Naive B cell (primary cell): Measurements from ENCODE around the gene NKAIN2. TPM values are rescaled to one million over a fixed set of nuclear protein-coding genes. Genes with fewer than 3 reads are reported as not detected.

ENCODE experiments used
- ATAC-seq, 2 donors: fragments of 150-1000 bp; cut with Tn5 transposase; 2 replicates each; pipeline ENCODE4 v1.10.0; 2021; ENCODE audit warnings: low read depth in 2 of 2, mild to moderate bottlenecking in 2 of 2, moderate library complexity in 2 of 2
- DNase-seq: peaks from one replicate; pipeline ENCODE4 v3.0.0; 2022
- H3K27ac Mint-ChIP-seq, 6 donors: one replicate each; pipeline ENCODE4 v1.8.0; 2020 to 2022; ENCODE audit warnings: mild to moderate bottlenecking in 6 of 6, mixed read lengths in 6 of 6, moderate library complexity in 5 of 6, inconsistent platforms in 2 of 6
- H3K27me3 Mint-ChIP-seq, 3 donors: one replicate each; pipeline ENCODE4 v1.8.0; 2021 to 2022; ENCODE audit warnings: mixed read lengths in 3 of 3, mild to moderate bottlenecking in 1 of 3
- H3K36me3 Mint-ChIP-seq, 2 donors: one replicate each; pipeline ENCODE4 v1.8.0; 2020 to 2022; ENCODE audit warnings: mixed read lengths in 2 of 2, inconsistent platforms in 1 of 2, mild to moderate bottlenecking in 1 of 2
- H3K4me1 Mint-ChIP-seq, 3 donors: one replicate each; pipeline ENCODE4 v1.8.0; 2020 to 2022; ENCODE audit warnings: mixed read lengths in 3 of 3, inconsistent platforms in 1 of 3, mild to moderate bottlenecking in 1 of 3, moderate library complexity in 1 of 3
- H3K4me3 Mint-ChIP-seq, 8 donors: one replicate each; pipeline ENCODE4 v1.8.0; 2020 to 2022; ENCODE audit warnings: mild to moderate bottlenecking in 8 of 8, mixed read lengths in 8 of 8, moderate library complexity in 8 of 8, inconsistent platforms in 2 of 8
- H3K9me3 Mint-ChIP-seq, 7 donors: one replicate each; pipeline ENCODE4 v1.8.0; 2020 to 2022; ENCODE audit warnings: mixed read lengths in 7 of 7, mild to moderate bottlenecking in 5 of 7, inconsistent platforms in 2 of 7, moderate library complexity in 1 of 7
- polyA plus RNA-seq, 6 donors: library from polyadenylated mRNA; unstranded; fragments of 300-500 nt; fragmentation: Illumina TruSeq; gene quantifications; one replicate each; pipeline ENCODE4 v1.2.3, GENCODE V29; 2021; ENCODE audit warnings: low read depth in 6 of 6

The NKAIN2 gene
- polyA plus RNA-seq, 6 donors from 2014 or later: not detected

GRCh38 chr6:124770784-124771183 lies 967.1 kb downstream of the NKAIN2 start:
- no peaks in the 10 kb centered on the region for H3K36me3 Mint-ChIP-seq
- no peaks in the 10 kb centered on the region for H3K27me3 Mint-ChIP-seq
- no peaks in the 10 kb centered on the region for H3K4me1 Mint-ChIP-seq
- H3K4me3 Mint-ChIP-seq: no peak overlapping the region
- ATAC-seq (no peak), DNase-seq (no peak)
- no peak overlapping the region for H3K27ac Mint-ChIP-seq
- no peaks in the 10 kb centered on the region for H3K9me3 Mint-ChIP-seq

- Mint-ChIP-seq H3K4me3 (no peak overlapping the region), H3K4me1 (no peaks in the 10 kb centered on the region), H3K9me3 (no peaks in the 10 kb centered on the region), H3K27ac (no peak overlapping the region), H3K27me3 (no peaks in the 10 kb centered on the region), H3K36me3 (no peaks in the 10 kb centered on the region)
- DNase-seq: no peak
- no peak for ATAC-seq
Observed at GRCh38 chr6:124772733-124773319, 969.2 kb downstream of the NKAIN2 start.

GRCh38 chr6:124775121-124775520 lies 971.5 kb downstream of the NKAIN2 start:
- no peak for ATAC-seq
- no peaks in the 10 kb centered on the region for H3K4me1 Mint-ChIP-seq
- no peaks in the 10 kb centered on the region for H3K27me3 Mint-ChIP-seq
- no peaks in the 10 kb centered on the region for H3K36me3 Mint-ChIP-seq
- H3K9me3 Mint-ChIP-seq: no peaks in the 10 kb centered on the region
- no peak overlapping the region for H3K27ac Mint-ChIP-seq
- no peak for DNase-seq
- no peak overlapping the region for H3K4me3 Mint-ChIP-seq

- DNase-seq (no peak), ATAC-seq (no peak)
- Mint-ChIP-seq H3K27me3 (no peaks in the 10 kb centered on the region), H3K4me3 (no peak overlapping the region), H3K36me3 (no peaks in the 10 kb centered on the region), H3K27ac (no peak overlapping the region), H3K4me1 (no peaks in the 10 kb centered on the region), H3K9me3 (no peaks in the 10 kb centered on the region)
Observed at GRCh38 chr6:124777863-124778262, 974.2 kb downstream of the NKAIN2 start.

GRCh38 chr6:124780623-124781022 lies 977.0 kb downstream of the NKAIN2 start:
- Mint-ChIP-seq H3K27ac (no peak overlapping the region), H3K36me3 (no peaks in the 10 kb centered on the region), H3K4me1 (no peaks in the 10 kb centered on the region), H3K9me3 (no peaks in the 10 kb centered on the region), H3K27me3 (no peaks in the 10 kb centered on the region), H3K4me3 (no peak overlapping the region)
- DNase-seq: no peak
- ATAC-seq: no peak

GRCh38 chr6:124783344-124783743 lies 979.7 kb downstream of the NKAIN2 start:
- ATAC-seq (no peak), DNase-seq (no peak)
- H3K9me3 Mint-ChIP-seq: peaks cover 0 to 4% (median 0%) of the 10 kb centered on the region in 7 donors
- H3K36me3 Mint-ChIP-seq: no peaks in the 10 kb centered on the region
- no peaks in the 10 kb centered on the region for H3K27me3 Mint-ChIP-seq
- H3K4me3 Mint-ChIP-seq: no peak overlapping the region
- no peak overlapping the region for H3K27ac Mint-ChIP-seq
- no peaks in the 10 kb centered on the region for H3K4me1 Mint-ChIP-seq

GRCh38 chr6:124791156-124791555 lies 987.5 kb downstream of the NKAIN2 start:
- no peak overlapping the region for H3K4me3 Mint-ChIP-seq
- no peak overlapping the region for H3K27ac Mint-ChIP-seq
- ATAC-seq: no peak
- H3K9me3 Mint-ChIP-seq: peaks cover 0 to 4% (median 0%) of the 10 kb centered on the region in 7 donors
- DNase-seq: no peak
- no peaks in the 10 kb centered on the region for H3K4me1 Mint-ChIP-seq
- no peaks in the 10 kb centered on the region for H3K36me3 Mint-ChIP-seq
- H3K27me3 Mint-ChIP-seq: no peaks in the 10 kb centered on the region

GRCh38 chr6:124792386-124792785 lies 988.7 kb downstream of the NKAIN2 start:
- Mint-ChIP-seq H3K27ac (no peak overlapping the region), H3K36me3 (no peaks in the 10 kb centered on the region), H3K4me3 (no peak overlapping the region), H3K9me3 (no peaks in the 10 kb centered on the region), H3K4me1 (no peaks in the 10 kb centered on the region), H3K27me3 (no peaks in the 10 kb centered on the region)
- ATAC-seq: no peak
- no peak for DNase-seq

- H3K4me3 Mint-ChIP-seq: no peak overlapping the region
- no peak for ATAC-seq
- H3K27me3 Mint-ChIP-seq: no peaks in the 10 kb centered on the region
- peak overlapping the region in 1 of 6 donors; percentile 77 for H3K27ac Mint-ChIP-seq
- peaks cover 0 to 2% (median 0%) of the 10 kb centered on the region in 7 donors for H3K9me3 Mint-ChIP-seq
- DNase-seq: no peak
- H3K36me3 Mint-ChIP-seq: no peaks in the 10 kb centered on the region
- no peaks in the 10 kb centered on the region for H3K4me1 Mint-ChIP-seq
Observed at GRCh38 chr6:124793398-124793797, 989.7 kb downstream of the NKAIN2 start.

GRCh38 chr6:124795643-124796463 lies 992.2 kb downstream of the NKAIN2 start:
- ATAC-seq (no peak), DNase-seq (no peak)
- H3K4me3 Mint-ChIP-seq: no peak overlapping the region

GRCh38 chr6:124796464-124796970 lies 992.9 kb downstream of the NKAIN2 start:
- peaks cover 0 to 2% (median 0%) of the 10 kb centered on the region in 7 donors for H3K9me3 Mint-ChIP-seq
- no peak overlapping the region for H3K4me3 Mint-ChIP-seq
- H3K27me3 Mint-ChIP-seq: no peaks in the 10 kb centered on the region
- H3K36me3 Mint-ChIP-seq: no peaks in the 10 kb centered on the region
- no peak overlapping the region for H3K27ac Mint-ChIP-seq
- no peaks in the 10 kb centered on the region for H3K4me1 Mint-ChIP-seq
- ATAC-seq (no peak), DNase-seq (no peak)

More at GRCh38 chr6:124795643-124796463, 992.2 kb downstream of the NKAIN2 start:
- Mint-ChIP-seq H3K27me3 (no peaks in the 10 kb centered on the region), H3K4me1 (no peaks in the 10 kb centered on the region), H3K9me3 (peaks cover 0 to 2% (median 0%) of the 10 kb centered on the region in 7 donors), H3K36me3 (no peaks in the 10 kb centered on the region), H3K27ac (no peak overlapping the region)

GRCh38 chr6:124797224-124797623 lies 993.6 kb downstream of the NKAIN2 start:
- H3K27me3 Mint-ChIP-seq: no peaks in the 10 kb centered on the region
- no peak for ATAC-seq
- no peak overlapping the region for H3K4me3 Mint-ChIP-seq
- no peaks in the 10 kb centered on the region for H3K4me1 Mint-ChIP-seq
- peaks cover 0 to 2% (median 0%) of the 10 kb centered on the region in 7 donors for H3K9me3 Mint-ChIP-seq
- DNase-seq: no peak
- no peak overlapping the region for H3K27ac Mint-ChIP-seq
- H3K36me3 Mint-ChIP-seq: no peaks in the 10 kb centered on the region

- Mint-ChIP-seq H3K27me3 (no peaks in the 10 kb centered on the region), H3K4me1 (no peaks in the 10 kb centered on the region), H3K9me3 (peaks cover 0 to 4% (median 0%) of the 10 kb centered on the region in 7 donors), H3K27ac (no peak overlapping the region), H3K36me3 (no peaks in the 10 kb centered on the region), H3K4me3 (no peak overlapping the region)
- ATAC-seq (no peak), DNase-seq (no peak)
Observed at GRCh38 chr6:124798942-124799496, 995.4 kb downstream of the NKAIN2 start.

GRCh38 chr6:124799638-124800037 lies 996.0 kb downstream of the NKAIN2 start:
- Mint-ChIP-seq H3K27me3 (no peaks in the 10 kb centered on the region), H3K4me3 (no peak overlapping the region), H3K4me1 (no peaks in the 10 kb centered on the region), H3K27ac (no peak overlapping the region), H3K9me3 (peaks cover 0 to 4% (median 0%) of the 10 kb centered on the region in 7 donors), H3K36me3 (no peaks in the 10 kb centered on the region)
- ATAC-seq (no peak), DNase-seq (no peak)
